Activated CD8-positive, alpha-beta memory T cell treated with anti-CD3 and anti-CD28 coated beads, Interleukin-2, amount 50 U/mL, for 4 hours (primary cell): ENCODE measurements around the gene LIG4.
A peak's percentile ranks its signal among the peaks of the same experiment; 100 is the strongest.

Experiments
- DNase-seq: peaks from one replicate; pipeline ENCODE4 v3.0.0-alpha.2; 2020

LIG4 gene

GRCh38 chr13:108193806-108194205 is 21.5 kb downstream of the LIG4 start:
- DNase-seq = no peak

- no peak for DNase-seq
These were observed 24.4 kb downstream of the LIG4 start for GRCh38 chr13:108190897-108191296.

- no peak for DNase-seq
These were observed 27.1 kb downstream of the LIG4 start for GRCh38 chr13:108188260-108188659.

GRCh38 chr13:108185223-108185622 is 30.1 kb downstream of the LIG4 start:
- DNase-seq = no peak

- no peak for DNase-seq
These were observed 32.7 kb downstream of the LIG4 start for GRCh38 chr13:108182652-108183051.

GRCh38 chr13:108178078-108178477 is 37.3 kb downstream of the LIG4 start:
- no peak for DNase-seq

- DNase-seq = peak; percentile 63
These were observed 38.6 kb downstream of the LIG4 start for GRCh38 chr13:108176685-108177274.

GRCh38 chr13:108168929-108169328 is 46.4 kb downstream of the LIG4 start:
- no peak for DNase-seq

GRCh38 chr13:108166078-108166477 is 49.3 kb downstream of the LIG4 start:
- DNase-seq = no peak

GRCh38 chr13:108158746-108159145 is 56.6 kb downstream of the LIG4 start:
- no peak for DNase-seq
